OCI-LY3 (cell line): Measurements from ENCODE around the gene BIRC6.
"Not testable (repeated sequence)": the region's sequence is repeated elsewhere in the genome, so short reads cannot be mapped to it uniquely, and the experiment has no call there.

Experiments used
- H2AFZ ChIP-seq: fragments of 200-600, 300-600 bp; shearing (Covaris generic); 2 replicates; pipeline ENCODE4 v1.6.0; 2014; ENCODE audit warnings: antibody characterized with exemption, low read depth, low read length
- H3K27ac ChIP-seq: fragments of 200-600, 300-600 bp; sonication (generic); 2 replicates; pipeline ENCODE4 v1.5.1; 2014; ENCODE audit warnings: mild to moderate bottlenecking, low read length, moderate library complexity, mixed read lengths
- H3K27me3 ChIP-seq: fragments of 200-600, 300-600 bp; sonication (generic); 2 replicates; pipeline ENCODE4 v1.6.1; 2014; ENCODE audit warnings: low read depth, low read length, mixed read lengths
- H3K36me3 ChIP-seq: fragments of 200-600, 300-600 bp; sonication (generic); replicated peaks from 2 replicates; pipeline ENCODE3; 2014; ENCODE audit warnings: low read depth, low read length, mixed read lengths
- H3K4me1 ChIP-seq: fragments of 300-600, 200-600 bp; sonication (generic); 2 replicates; pipeline ENCODE4 v1.6.1; 2014; ENCODE audit warnings: low read length, mixed read lengths
- H3K4me2 ChIP-seq: fragments of 200-600, 300-600 bp; sonication (generic); 2 replicates; pipeline ENCODE4 v1.6.1; 2014; ENCODE audit warnings: low read length, mixed read lengths
- H3K4me3 ChIP-seq: fragments of 300-600, 200-600 bp; sonication (generic); 2 replicates; pipeline ENCODE4 v1.5.1; 2014; ENCODE audit warnings: antibody characterized with exemption, mild to moderate bottlenecking, low read length, moderate library complexity
- H3K79me2 ChIP-seq: fragments of 300-600, 200-600 bp; shearing (Covaris generic); 2 replicates; pipeline ENCODE4 v1.6.1; 2014; ENCODE audit warnings: mild to moderate bottlenecking, low read length, mixed read lengths
- H3K9ac ChIP-seq: fragments of 300-600, 200-600 bp; shearing (Covaris generic); 2 replicates; pipeline ENCODE4 v1.6.0; 2014; ENCODE audit warnings: mild to moderate bottlenecking, low read length, moderate library complexity
- H3K9me3 ChIP-seq: fragments of 200-600, 300-600 bp; shearing (Covaris generic); 2 replicates; pipeline ENCODE4 v1.6.1; 2014; ENCODE audit warnings: low read length, mixed read lengths; ENCODE audit not compliant: insufficient read depth
- H4K20me1 ChIP-seq: fragments of 200-600, 300-600 bp; sonication (generic); 2 replicates; pipeline ENCODE4 v1.6.1; 2016; ENCODE audit warnings: low read length, mixed read lengths; ENCODE audit not compliant: insufficient read depth
- EZH2phosphoT487 ChIP-seq: fragments of 200-600 bp; shearing (Covaris generic); IDR thresholded peaks from 2 replicates; pipeline ENCODE4 v1.6.1; 2018; ENCODE audit warnings: antibody characterized with exemption, mixed run types, low read depth
- TF ChIP-seq, protein P1 (sequence below): fragments of 200-600, 300-600 bp; sonication (generic); IDR thresholded peaks from 2 replicates; pipeline ENCODE4 v1.5.1; 2014; ENCODE audit warnings: antibody characterized with exemption, low read length, low read depth

Gene BIRC6

GRCh38 chr2:32363597-32363996 is 6.8 kb downstream of the BIRC6 start:
- TF ChIP-seq, protein P1, sequence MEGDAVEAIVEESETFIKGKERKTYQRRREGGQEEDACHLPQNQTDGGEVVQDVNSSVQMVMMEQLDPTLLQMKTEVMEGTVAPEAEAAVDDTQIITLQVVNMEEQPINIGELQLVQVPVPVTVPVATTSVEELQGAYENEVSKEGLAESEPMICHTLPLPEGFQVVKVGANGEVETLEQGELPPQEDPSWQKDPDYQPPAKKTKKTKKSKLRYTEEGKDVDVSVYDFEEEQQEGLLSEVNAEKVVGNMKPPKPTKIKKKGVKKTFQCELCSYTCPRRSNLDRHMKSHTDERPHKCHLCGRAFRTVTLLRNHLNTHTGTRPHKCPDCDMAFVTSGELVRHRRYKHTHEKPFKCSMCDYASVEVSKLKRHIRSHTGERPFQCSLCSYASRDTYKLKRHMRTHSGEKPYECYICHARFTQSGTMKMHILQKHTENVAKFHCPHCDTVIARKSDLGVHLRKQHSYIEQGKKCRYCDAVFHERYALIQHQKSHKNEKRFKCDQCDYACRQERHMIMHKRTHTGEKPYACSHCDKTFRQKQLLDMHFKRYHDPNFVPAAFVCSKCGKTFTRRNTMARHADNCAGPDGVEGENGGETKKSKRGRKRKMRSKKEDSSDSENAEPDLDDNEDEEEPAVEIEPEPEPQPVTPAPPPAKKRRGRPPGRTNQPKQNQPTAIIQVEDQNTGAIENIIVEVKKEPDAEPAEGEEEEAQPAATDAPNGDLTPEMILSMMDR, result no peak
- TF ChIP-seq EZH2phosphoT487, result no peak
- H3K9ac ChIP-seq, result no peak overlapping the region
- H3K79me2 ChIP-seq, result peaks cover 99% of the 10 kb centered on the region
- H4K20me1 ChIP-seq, result peaks cover 85% of the 10 kb centered on the region
- H3K4me1 ChIP-seq, result peaks cover 67% of the 10 kb centered on the region
- H2AFZ ChIP-seq, result no peak overlapping the region
- peak overlapping the region; percentile 62 for H3K4me2 ChIP-seq
- H3K36me3 ChIP-seq, result peaks cover 34% of the 10 kb centered on the region
- H3K27ac ChIP-seq, result peak overlapping the region; percentile 74
- peak overlapping the region; percentile 43 for H3K4me3 ChIP-seq
- H3K27me3 ChIP-seq, result no peaks in the 10 kb centered on the region
- H3K9me3 ChIP-seq, result no peaks in the 10 kb centered on the region

DNA sequence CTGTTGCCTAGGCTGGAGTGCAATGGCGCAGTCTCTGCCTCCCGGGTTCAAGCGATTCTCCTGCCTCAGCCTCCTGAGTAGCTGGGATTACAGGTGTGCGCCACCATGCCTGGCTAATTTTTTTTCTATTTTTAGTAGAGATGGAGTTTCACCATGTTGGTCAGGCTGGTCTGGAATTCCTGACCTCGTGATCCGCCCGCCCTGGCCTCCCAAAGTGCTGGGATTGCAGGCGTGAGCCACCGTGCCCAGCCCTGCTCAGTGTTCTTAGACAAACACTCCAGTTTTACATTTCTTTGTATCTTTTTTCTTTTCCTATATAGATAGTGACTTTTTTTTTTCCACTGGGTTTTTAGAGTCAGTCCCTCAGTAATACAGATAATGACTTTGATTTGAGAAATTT is 7.5 kb downstream of the BIRC6 start:
- not testable (repeated sequence) for H3K27me3 ChIP-seq, H3K9ac ChIP-seq, H3K27ac ChIP-seq, H2AFZ ChIP-seq, H3K9me3 ChIP-seq, H3K4me3 ChIP-seq
- peak overlapping the region; percentile 31 for H3K4me2 ChIP-seq
- H3K79me2 ChIP-seq, result peaks cover 99% of the 10 kb centered on the region
- peaks cover 27% of the 10 kb centered on the region for H3K36me3 ChIP-seq
- H4K20me1 ChIP-seq, result peaks cover 85% of the 10 kb centered on the region
- H3K4me1 ChIP-seq, result peaks cover 60% of the 10 kb centered on the region

- H2AFZ ChIP-seq, H3K4me3 ChIP-seq, H3K27me3 ChIP-seq, H3K4me2 ChIP-seq, H3K27ac ChIP-seq, H3K9me3 ChIP-seq, H3K9ac ChIP-seq: not testable (repeated sequence)
- H3K79me2 ChIP-seq, result peaks cover 99% of the 10 kb centered on the region
- peaks cover 25% of the 10 kb centered on the region for H3K36me3 ChIP-seq
- peaks cover 46% of the 10 kb centered on the region for H3K4me1 ChIP-seq
- peaks cover 84% of the 10 kb centered on the region for H4K20me1 ChIP-seq
Measured at GRCh38 chr2:32365679-32366078, 8.9 kb downstream of the BIRC6 start.

DNA sequence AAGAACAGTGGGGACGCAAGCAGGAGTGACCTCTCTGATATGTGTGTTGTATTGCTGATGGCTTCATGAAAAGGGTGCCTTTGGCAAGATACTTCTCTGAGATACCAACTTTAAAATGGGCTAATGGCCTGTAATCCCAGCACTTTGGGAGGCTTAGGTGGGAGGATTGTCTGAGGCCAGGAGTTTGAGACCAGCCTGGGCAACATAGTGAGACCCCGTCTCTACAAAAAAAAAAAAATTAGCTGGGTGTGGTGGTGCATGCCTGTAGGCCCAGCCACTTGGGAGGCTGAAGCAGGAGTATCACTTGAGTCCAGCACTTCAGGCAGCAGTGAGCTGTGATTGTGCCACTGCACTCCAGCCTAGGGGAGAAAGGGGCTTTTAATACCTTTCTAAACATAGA is 9.8 kb downstream of the BIRC6 start:
- Histone ChIP-seq H3K9me3 (no peaks in the 10 kb centered on the region), H3K27me3 (no peaks in the 10 kb centered on the region), H3K36me3 (peaks cover 20% of the 10 kb centered on the region), H3K4me1 (peaks cover 38% of the 10 kb centered on the region), H3K4me3 (no peak overlapping the region), H3K4me2 (no peak overlapping the region), H3K9ac (no peak overlapping the region), H2AFZ (no peak overlapping the region), H4K20me1 (peaks cover 84% of the 10 kb centered on the region), H3K79me2 (peaks cover 99% of the 10 kb centered on the region), H3K27ac (no peak overlapping the region)
- no peak for TF ChIP-seq EZH2phosphoT487
- TF ChIP-seq, protein P1, result no peak

GRCh38 chr2:32369222-32369621 is 12.4 kb downstream of the BIRC6 start:
- Histone ChIP-seq H3K9ac (no peak overlapping the region), H4K20me1 (peaks cover 93% of the 10 kb centered on the region)

DNA sequence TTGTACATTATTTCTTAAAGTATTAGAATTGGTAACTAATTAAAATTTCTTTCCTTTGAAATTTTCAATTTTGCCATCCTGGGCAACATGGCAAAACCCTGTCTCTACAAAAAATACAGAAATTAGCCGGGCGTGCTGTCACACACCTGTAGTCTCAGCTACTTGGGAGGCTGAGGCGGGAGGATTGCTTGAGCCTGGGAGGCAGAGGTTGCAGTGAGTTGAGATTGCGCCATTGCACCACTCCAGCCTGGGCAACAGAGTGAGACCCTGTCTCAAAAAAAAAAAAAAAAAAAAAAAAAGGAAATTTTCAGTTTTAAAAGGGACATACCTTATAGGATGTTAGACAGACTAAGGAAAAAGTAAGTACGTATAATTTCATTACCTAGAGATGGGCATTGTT is 14.1 kb downstream of the BIRC6 start:
- H3K4me2 ChIP-seq, H2AFZ ChIP-seq, H3K9ac ChIP-seq, H3K9me3 ChIP-seq, H3K27me3 ChIP-seq, H3K4me1 ChIP-seq, H3K4me3 ChIP-seq, H3K27ac ChIP-seq, H3K36me3 ChIP-seq: not testable (repeated sequence)
- Histone ChIP-seq H4K20me1 (peaks cover 92% of the 10 kb centered on the region), H3K79me2 (peaks cover 99% of the 10 kb centered on the region)

More at GRCh38 chr2:32369222-32369621, 12.4 kb downstream of the BIRC6 start:
- Histone ChIP-seq H3K4me1 (peaks cover 17% of the 10 kb centered on the region), H3K4me3 (no peak overlapping the region), H3K79me2 (peaks cover 99% of the 10 kb centered on the region), H3K9me3 (no peaks in the 10 kb centered on the region), H3K36me3 (peaks cover 9% of the 10 kb centered on the region), H2AFZ (no peak overlapping the region), H3K27ac (no peak overlapping the region), H3K27me3 (no peaks in the 10 kb centered on the region), H3K4me2 (no peak overlapping the region)
- TF ChIP-seq, protein P1, result no peak
- no peak for TF ChIP-seq EZH2phosphoT487
